Daoy (cell line): ENCODE results near the gene MRPL1. TPM values are rescaled to one million over a fixed set of nuclear protein-coding genes. Genes with fewer than 3 reads are reported as not detected.
"Not testable (repeated sequence)": the region's sequence is repeated elsewhere in the genome, so short reads cannot be mapped to it uniquely, and the experiment has no call there.

ENCODE experiments used
- DNase-seq: peaks from one replicate; pipeline ENCODE4 v3.0.0-alpha.2; 2015; ENCODE audit warnings: low read depth
- total RNA-seq: library from RNA; depleted of rRNA; stranded (reverse); fragments of >200 nt; shearing (Covaris generic); gene quantifications from 2 replicates; pipeline ENCODE4 v1.2.3, GENCODE V29; 2014; rRNA removed

Gene MRPL1
- total RNA-seq, 1 experiment from 2014 or later = 37.4 TPM

- DNase-seq = not testable (repeated sequence)
These were observed 120.4 kb downstream of the MRPL1 start for GRCh38 chr4:77982900-77983540.

DNA sequence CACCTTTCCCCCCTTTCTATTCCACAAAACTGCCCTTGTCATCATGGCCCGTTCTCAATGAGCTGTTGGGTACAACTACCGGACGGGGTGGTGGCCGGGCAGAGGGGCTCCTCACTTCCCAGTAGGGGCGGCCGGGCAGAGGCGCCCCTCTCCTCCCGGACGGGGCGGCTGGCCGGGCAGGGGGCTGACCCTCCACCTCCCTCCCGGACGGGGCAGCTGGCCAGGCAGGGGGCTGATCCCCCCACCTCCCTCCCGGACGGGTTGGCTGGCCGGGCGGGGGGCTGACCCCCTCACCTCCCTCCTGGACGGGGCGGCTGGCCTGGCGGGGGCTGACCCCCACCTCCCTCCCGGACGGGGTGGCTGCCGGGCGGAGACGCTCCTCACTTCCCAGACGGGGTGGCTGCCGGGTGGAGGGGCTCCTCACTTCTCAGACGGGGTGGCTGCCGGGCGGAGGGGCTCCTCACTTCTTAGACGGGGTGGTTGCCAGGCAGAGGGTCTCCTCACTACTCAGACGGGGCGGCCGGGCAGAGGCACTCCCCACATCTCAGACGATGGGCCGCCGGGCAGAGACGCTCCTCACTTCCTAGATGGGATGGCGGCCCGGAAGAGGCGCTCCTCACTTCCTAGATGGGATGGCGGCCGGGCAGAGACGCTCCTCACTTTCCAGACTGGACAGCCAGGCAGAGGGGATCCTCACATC is 121.1 kb downstream of the MRPL1 start:
- DNase-seq = not testable (repeated sequence)

DNA sequence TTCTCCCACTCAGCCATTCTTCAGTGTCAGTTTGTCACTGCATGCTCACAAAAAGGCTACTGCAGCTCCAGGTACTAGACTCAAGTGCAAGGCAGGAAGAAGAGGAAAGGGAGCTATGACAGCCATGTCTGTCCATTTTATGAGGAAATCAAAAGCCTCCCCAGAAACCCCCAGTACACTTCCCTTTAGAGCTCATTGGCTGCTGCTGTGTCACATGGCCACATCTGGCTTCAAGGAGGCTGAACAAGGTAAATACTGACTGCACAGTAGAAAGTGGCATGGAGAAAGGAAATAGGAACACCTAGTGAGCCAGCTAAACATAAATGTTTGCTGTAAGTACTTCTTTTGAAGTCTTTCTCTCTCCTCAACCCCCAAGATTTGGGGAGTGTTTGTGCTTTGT is 127.3 kb downstream of the MRPL1 start:
- DNase-seq = no peak

DNA sequence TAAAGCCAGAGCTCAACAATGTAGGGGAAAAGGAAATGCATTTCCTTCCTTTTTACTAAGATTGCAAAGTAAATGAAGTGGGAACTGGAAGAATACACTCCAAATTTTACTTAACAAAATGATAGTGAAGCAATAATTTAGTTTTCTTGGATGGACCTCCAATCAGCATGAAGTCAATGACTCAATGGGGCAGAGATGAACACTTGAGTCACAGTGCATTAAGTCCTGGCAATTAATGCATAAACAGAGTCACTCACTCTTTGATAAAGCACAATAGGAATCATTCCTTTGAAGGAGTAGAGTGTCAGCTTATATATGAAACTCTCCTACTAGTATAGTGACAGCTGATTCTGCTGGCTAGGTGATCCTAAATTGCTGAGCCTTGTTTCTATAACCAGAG is 127.8 kb downstream of the MRPL1 start:
- DNase-seq = no peak

DNA sequence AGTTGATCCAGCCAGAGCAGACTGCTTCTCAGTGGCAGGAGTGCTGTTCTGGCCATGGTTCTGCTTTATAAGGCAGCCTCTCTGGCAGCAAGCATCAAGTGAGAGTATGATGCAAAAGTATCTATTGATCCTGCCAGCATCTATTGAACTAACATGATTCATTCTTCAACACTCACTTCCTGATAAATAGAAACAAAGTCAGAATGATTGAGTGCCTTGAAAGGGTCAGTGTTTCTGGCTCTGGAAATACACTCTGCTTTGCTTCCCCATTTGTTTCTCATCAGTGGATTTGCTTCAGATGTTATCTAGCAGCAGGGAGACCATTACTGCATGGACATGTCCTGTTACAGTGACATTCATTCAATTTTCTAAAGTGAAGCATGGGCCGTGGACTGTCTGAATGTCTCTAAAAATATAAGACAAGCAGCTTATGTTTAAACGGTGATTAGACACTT is 128.3 kb downstream of the MRPL1 start:
- DNase-seq = no peak

DNA sequence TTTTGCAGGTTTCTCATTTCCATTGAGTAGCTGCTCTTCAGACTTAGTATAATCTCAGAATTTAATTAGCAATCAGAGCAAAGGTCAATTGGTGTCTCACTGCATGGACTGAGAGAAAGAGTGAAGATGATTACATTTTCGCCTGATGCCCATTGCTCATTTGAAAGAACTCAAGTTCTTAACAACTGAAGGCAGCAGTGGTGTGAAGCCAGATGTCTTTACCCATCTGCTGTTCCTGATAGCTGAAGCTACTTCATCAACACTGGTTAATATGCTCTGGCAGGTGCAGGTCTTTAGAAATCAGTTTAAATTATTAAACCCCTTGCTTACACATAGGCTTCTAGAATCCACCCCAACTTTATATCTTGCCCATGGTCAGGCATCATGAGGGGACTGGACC is 130.0 kb downstream of the MRPL1 start:
- no peak for DNase-seq

DNA sequence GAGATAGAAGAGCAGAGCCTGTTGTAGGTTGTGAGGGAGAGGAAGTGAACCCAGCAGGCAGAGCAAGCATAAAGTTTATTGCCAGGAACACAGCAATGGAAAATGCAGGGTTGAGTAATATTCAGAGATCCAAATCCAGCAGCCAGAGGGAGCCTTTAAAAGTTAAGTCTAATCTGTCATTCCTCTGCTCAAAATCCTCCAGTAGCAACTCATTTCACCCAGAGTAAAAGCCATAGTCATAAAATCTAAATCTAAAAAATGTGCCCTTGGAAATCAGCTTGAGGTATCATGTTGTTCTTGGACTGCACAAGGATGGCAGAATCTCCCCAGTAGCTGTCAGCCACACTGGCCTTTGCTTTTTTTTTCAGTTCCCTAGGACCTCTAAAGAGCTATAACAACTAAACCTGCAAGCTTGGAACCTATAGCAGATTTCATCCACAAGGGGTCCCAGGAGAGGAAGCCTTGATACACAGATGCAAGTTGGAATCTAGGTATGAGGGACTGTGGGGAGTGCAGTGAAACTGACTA is 131.6 kb downstream of the MRPL1 start:
- DNase-seq = peak; percentile 21

DNA sequence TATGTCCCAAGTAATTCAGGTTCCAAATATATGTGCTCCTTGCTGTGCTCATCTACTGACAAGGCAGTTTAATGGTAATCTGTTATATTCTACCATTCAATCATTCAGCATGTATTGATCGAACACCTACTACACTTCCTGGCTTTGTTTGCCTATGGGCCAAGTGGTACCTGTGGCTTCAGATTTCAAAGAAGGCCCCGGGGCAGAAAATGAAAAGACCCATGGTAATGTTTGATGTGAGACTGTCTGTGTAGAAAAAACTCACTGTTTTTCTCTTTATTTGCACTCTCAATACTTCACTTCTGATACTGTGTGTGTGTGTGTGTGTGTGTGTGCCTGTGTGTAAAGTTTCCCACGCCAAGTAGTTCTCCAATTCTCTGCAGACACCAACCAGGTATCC is 133.4 kb downstream of the MRPL1 start:
- no peak for DNase-seq

DNA sequence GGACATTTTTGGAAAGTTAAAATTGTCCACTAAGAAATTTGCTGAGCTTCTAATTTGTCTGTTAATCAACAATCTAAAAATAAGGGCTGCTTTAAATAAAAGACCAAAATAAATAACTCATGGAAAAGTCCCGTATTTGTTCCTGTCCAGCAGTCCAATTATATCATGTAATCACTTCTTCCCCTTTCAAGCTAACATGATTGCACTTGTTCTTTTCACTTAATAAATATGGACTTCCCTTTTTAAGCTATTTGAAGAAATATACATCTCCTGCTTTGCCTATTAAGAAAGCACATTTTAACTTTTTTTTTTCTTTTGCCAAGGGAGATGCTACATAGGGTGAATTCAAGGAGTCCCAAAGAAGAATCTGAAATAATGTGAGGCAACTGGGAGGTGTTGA is 138.9 kb downstream of the MRPL1 start:
- DNase-seq = no peak

DNA sequence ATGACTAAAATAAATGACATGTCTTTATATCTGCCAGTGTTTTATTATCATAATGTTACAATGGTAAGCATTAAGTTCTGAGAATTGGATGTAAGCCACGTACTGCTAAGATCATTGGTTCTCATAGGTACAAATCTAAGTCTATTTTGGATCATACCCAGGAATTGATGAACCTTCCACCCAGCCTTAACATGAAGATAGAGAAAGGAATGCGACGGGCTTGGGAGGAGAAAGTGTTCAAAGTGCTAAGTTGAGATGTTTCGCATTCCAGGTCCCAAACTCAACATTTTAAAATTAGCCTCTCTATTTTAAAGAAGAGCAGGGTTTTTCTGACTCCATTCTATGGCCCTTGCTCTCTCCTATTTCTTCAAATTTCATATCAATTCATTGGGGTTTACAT is 139.6 kb downstream of the MRPL1 start:
- no peak for DNase-seq

Other genes starting within 250 kb of the MRPL1 start
- gene CNOT6L, start 43.5 kb upstream of the MRPL1 start, total RNA-seq = 3.2 and 4.2 TPM in 2 replicates
- gene FRAS1, start 194.5 kb downstream of the MRPL1 start, total RNA-seq = 0.48 and 1.9 TPM in 2 replicates